Measurements from ENCODE around the gene TRIP12. TPM values are rescaled to one million over a fixed set of nuclear protein-coding genes. Genes with fewer than 3 reads are reported as not detected.

TRIP12 gene
- total and polyA plus RNA-seq, 12 donors, result 15.6 to 247 (median 198) TPM

- no peaks in the 10 kb centered on the region for H3K27me3 ChIP-seq
- DNase-seq (no peak), ATAC-seq (peak; percentile 28 to 86 (median 74))
- intact Hi-C loops (cut with DNase I), result loop anchor here in 2 of 10 donors (5.0 to 10.0 kb wide), 2 partner anchors 131 to 834 kb away; no protein-coding TSS in a partner anchor
- peak; percentile 82 to 93 (median 87) for TF ChIP-seq CTCF (IDR thresholded peaks at IDR 0.05)
- peaks cover 0 to 98% (median 35%) of the 10 kb centered on the region in 9 donors for H3K36me3 ChIP-seq
- peak overlapping the region in 1 of 10 donors; percentile 43 for H3K27ac ChIP-seq
- no peak overlapping the region for H3K4me3 ChIP-seq
- peaks cover 0 to 12% (median 0%) of the 10 kb centered on the region in 9 donors for H3K4me1 ChIP-seq
- no peaks in the 10 kb centered on the region for H3K9me3 ChIP-seq
Observed at GRCh38 chr2:229780856-229781773, 140.7 kb downstream of the TRIP12 start.

- peaks cover 0 to 13% (median 0%) of the 10 kb centered on the region in 9 donors for H3K4me1 ChIP-seq
- TF ChIP-seq CTCF (IDR thresholded peaks at IDR 0.05), result no peak
- no peak overlapping the region for H3K4me3 ChIP-seq
- intact Hi-C loops (cut with DNase I), result loop anchor here in 2 of 10 donors (5.0 to 10.0 kb wide), 2 partner anchors 133 to 835 kb away; no protein-coding TSS in a partner anchor
- no peaks in the 10 kb centered on the region for H3K27me3 ChIP-seq
- 84 to 86% methylated on average over 3 of the region's 3 CpGs for WGBS, 2 donors
- H3K9me3 ChIP-seq, result no peaks in the 10 kb centered on the region
- peaks cover 0 to 98% (median 41%) of the 10 kb centered on the region in 9 donors for H3K36me3 ChIP-seq
- ATAC-seq (no peak), DNase-seq (no peak)
- no peak overlapping the region for H3K27ac ChIP-seq
Observed at GRCh38 chr2:229779650-229780049, 142.2 kb downstream of the TRIP12 start.

GRCh38 chr2:229777716-229778115 lies 144.1 kb downstream of the TRIP12 start:
- ATAC-seq (no peak), DNase-seq (no peak)
- Histone ChIP-seq H3K36me3 (peaks cover 0 to 98% (median 53%) of the 10 kb centered on the region in 9 donors), H3K9me3 (no peaks in the 10 kb centered on the region), H3K4me1 (peaks cover 0 to 13% (median 0%) of the 10 kb centered on the region in 9 donors), H3K27ac (no peak overlapping the region), H3K4me3 (no peak overlapping the region), H3K27me3 (no peaks in the 10 kb centered on the region)
- intact Hi-C loops (cut with DNase I), result no loop called here
- 95 to 96% methylated on average over 3 of the region's 3 CpGs for WGBS, 2 donors
- no peak for TF ChIP-seq CTCF (IDR thresholded peaks at IDR 0.05)

- DNase-seq (no peak), ATAC-seq (no peak)
- Histone ChIP-seq H3K4me3 (no peak overlapping the region), H3K27me3 (no peaks in the 10 kb centered on the region), H3K36me3 (peaks cover 0 to 99% (median 70%) of the 10 kb centered on the region in 9 donors), H3K27ac (no peak overlapping the region), H3K4me1 (peaks cover 0 to 6% (median 0%) of the 10 kb centered on the region in 9 donors), H3K9me3 (no peaks in the 10 kb centered on the region)
- no peak for TF ChIP-seq CTCF (IDR thresholded peaks at IDR 0.05)
- intact Hi-C loops (cut with DNase I), result no loop called here
- WGBS, 2 donors, result 97 to 98% methylated on average over 3 of the region's 3 CpGs
Observed at GRCh38 chr2:229775614-229776313, 146.0 kb downstream of the TRIP12 start.
